NCI-H2227 (cell line): ENCODE results near the gene MROH2B.
A peak's percentile ranks its signal among the peaks of the same experiment; 100 is the strongest.

Experiments
- DNase-seq: peaks from one replicate; lab custom pipeline; 2025; ENCODE audit not compliant: unreplicated experiment; lab: John Stamatoyannopoulos, UW

MROH2B gene

DNA sequence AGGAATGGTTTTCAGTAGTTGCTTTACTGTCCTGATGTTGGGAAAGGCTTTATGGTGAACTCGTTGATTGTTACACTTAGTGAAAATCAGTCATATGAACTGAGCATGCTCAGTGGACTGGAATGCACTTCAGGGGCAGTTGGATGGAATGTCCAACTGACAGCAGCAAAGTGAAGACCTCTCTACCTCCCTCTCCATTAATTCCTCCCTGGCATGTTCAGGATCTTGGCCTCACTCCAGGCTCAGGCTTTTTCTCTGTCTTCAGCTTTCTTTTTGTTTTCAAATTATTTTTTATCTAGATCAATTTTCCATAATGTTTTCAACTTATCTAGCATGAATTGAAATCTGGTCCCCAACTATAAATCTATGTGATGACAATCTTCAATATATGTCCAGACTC lies at the start of gene MROH2B:
Gene MROH2B, minus strand, starts transcription at position 101 of the 400 bp plus-strand sequence. CDS start 490 bp downstream, outside the sequence.
- no peak for DNase-seq

DNA sequence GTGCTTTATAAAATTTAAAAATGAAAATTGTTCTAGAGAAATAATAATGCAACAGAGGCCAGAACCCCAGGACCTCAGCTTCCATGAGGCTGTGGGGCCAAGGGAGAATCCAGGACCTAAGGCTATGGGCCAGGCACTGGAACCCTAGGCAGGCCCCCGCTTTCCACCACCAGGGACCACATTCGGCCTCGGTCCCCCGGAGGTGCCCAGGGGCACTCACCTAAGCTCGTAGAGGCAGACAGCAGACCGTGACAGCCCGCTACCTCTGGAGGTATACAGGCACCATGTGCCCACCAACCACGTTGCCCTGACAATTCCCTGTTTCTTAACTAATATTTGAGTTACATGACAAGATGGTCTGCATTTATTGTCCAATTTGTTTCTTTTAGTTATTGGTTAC lies 49.5 kb upstream of the MROH2B start:
- no peak for DNase-seq

DNA sequence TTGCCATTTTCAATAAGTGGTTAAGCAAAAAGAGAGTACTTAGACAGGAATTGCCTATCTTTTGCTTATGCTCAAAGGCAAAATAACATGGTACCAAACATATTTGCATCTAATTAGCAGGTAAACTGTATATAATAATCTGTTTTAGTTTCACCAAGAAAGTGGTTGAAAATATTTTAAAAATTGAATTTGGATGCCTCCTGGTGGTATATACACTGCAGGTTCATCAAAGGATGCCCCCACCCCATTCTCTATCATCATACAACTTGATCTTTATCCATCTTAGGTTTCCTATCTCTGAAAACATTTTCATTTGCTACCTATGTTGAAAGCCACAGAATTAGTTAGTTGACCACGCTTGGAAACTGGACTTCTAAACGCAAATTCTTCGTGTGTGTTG lies 47.0 kb upstream of the MROH2B start:
- DNase-seq: no peak

DNA sequence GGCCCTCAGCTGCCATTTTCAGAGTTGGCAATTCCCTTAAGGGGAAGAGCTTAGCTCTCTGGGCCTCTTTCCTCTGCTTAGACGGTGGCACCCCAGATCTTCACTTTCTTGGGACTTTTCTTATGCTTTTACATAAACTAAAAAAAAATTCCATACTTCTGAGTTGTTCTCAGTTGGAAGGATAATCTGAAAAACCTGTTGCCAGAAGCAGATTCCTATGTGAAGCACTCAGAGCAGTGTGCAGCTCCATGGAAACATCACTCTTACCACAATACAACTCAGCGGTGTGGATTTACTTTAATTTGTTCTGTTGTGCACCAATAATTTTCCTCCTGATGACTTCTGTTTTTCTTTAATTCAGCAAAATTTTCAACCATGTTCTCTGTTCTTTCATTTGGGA lies 44.1 kb upstream of the MROH2B start:
- no peak for DNase-seq

DNA sequence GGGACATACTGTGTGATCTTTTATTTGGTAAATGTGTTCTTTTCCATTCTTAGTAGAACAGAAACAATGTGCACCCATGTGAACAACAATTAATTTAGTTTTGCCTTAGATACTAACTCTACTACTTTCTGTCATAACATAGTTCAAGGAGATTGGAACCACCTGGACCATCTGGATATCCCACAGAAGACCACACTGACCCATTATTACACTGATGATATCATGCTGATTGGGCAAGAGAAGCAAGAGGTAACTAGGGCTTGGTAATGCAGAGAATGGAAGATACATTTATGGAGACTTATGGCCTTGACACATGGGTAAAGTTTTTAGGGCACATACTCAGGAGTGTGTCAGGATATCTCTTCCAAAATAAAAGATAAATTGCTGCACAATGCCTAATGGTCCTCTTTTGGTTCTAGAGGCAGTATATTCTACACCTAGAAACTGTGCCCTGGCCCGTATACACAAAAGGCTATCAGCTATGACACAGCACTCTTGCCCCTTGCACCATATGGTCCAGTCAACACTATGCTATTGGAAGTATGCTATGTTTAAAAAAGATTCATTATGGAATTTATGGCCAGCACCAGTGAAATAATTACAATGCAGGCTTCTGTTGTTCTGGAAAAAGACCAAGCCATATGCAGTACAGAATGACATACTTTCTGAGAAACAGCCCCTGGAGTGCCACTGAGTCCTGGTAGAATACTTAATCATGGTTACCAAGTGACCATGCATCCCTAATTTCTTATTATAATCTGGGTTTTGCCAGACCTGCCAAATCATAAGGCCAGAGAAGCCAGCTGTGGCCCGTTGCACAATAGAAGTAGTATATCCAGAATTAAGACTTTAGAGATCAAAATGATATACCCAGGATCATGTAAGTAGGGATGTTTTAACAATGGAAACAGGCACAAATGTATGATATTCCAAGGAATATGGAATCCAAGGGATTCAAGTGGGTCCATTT lies 41.6 kb upstream of the MROH2B start:
- no peak for DNase-seq

DNA sequence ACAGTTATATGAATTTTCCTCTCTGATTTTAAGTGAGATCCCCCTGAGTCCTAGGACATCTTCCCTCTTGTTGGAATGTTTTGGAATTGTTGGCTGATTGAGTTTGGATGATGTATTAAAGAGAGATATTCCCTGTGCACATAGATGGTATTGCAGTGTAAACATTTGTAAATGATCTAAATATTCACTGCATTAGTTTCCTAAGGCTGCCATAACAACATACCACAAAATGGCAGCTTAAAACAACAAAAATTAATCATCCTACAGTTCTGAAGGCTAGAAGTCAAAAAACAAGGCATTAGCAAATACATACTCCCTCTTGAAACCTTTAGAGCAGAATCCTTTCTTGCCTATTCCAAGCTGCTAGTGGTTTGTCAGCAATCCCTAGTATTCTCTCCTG lies 38.0 kb upstream of the MROH2B start:
- no peak for DNase-seq

DNA sequence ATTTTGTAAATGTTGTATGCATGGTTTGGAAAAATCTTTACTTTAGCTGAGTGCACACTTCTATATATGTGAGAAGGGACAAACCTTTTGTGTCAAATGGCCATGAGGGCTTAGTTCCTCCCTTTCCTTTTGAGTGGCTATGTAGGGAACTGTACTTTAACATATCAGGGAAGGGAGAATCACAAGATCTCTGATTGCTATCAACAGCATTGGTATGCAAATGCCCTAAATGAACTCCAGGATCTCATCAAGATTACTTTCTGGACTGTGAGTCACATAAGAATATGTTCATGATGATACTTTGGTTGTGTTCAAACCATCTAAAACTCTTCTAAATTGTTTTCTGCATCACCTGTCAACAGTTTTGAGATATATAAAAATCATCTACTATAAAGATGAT lies 31.2 kb upstream of the MROH2B start:
- no peak for DNase-seq

DNA sequence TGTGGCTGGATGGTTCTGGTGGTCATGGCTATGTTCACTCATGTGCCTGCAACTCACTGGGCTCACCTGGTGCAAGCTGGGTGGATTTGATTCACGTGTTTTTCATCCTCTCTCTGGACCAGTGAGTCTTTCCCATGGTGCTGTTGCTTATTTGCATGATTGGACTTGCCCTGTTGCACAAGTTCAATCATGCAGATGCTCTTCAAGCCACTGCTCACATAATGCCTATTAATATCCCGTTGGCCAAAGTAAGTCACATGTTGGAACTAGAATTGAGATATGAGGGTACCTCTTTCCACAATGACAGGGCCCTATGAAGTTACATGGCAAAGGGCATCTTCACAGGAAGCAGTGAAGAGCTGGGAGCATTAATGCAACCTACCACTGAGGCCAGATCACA lies 26.5 kb upstream of the MROH2B start:
- DNase-seq: no peak

DNA sequence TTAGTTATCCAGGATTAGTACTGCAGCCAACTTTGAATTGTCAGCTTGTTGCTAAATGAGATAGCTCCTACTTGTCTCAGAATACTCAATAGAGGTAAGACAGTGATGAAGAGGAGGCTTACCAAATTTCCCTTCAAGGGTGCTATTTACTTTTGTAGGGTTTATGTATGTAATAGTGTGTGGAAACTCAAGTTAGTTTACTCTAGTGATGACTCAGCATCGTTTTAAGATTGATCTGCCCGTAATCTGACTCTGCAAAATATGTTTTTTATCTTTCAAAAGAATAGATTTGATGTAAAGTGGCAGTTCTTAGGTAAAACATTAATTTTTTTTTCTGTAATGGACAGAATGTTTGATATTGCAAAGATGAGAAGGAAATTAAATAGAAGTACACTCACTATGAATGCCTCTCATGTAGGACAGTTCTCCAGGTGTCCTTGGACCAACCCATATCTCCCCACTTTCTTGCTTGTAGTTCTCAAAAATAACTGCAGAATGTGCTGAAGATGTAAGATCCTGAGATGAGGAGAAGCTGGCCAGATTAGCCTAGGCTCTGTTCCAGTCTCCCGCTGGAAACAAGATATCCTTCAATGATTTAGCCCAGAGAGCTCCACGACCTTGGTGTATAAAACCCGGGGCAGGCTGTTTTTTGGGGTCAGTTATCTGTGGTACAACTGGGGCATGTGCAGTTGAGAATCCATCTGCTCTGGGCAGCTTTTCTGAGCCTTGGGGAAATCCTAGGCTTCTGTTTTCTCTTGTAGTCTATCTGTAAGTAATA lies 24.4 kb upstream of the MROH2B start:
- DNase-seq: no peak

DNA sequence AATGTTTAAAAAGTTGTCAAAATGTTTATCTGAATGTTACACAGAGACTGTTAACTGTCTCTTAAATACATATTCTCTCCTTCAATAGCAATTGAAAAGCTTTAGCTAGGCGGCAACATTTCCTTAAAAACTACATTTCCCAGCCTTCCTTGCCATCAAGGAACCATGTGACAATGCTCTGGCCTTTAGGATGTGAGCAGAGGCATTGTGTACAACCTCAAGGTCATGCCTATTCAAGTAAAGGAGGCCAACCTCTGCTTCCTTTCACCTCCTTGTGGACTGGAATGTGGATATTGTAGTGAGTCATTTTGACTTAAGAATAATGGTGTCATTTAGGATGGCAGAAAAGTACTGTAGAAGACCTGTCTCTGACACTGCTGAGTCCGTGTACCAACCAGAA lies 23.7 kb upstream of the MROH2B start:
- DNase-seq: no peak

DNA sequence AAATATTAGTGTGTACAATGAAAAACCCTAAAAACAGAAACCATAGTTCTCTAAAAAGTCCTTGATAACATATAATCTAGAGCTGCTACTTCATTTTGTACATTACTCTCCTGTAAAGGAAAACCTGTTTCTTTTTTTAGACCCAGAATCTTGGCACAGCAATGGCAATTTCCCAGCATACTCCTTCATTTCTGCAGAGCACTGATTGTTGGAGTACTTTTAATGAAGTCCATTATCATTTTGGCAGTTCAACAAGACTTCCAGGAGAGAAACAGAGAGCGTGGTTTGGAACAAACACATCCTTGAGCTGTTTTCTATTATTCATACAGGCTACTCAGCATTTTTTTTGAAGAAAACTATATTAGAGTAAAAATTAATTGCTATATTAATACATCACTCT lies 22.7 kb upstream of the MROH2B start:
- DNase-seq: no peak

DNA sequence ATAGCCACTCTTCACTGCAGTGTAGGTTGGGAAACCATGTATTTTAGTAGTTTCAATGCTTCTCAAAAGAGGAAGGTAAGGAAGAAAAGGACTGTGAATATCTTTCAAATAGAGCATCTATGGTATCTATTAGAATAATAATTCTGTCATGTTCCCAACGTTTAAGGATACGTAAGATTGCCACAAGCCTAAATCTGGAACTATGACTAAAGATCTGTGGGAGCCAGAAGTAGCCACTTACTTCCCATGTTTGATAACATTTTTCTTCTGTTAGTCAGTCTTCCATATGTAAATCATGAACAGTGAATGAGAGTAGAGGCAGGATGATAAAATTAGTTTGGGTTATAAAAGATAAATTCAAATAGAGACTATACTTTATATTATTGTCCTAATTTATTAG lies 16.3 kb upstream of the MROH2B start:
- DNase-seq: no peak

DNA sequence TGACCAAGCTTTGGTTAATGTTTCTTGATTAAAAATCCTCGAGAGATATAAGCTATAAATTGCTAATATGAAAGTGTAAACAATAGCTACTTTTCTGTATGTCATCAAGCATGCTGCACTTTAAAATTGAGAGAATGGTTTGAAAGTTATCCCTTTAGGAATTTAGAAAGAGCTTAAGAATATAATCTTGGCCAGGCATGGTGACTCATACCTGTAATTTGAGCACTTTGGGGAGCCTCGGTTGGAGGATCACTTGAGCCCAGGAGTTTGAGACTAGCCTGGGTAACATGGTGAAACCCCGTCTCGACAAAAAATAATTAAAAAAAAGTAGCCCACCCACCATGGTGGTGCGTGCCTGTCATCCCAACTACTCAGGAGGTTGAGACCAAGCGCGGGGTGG lies 12.2 kb upstream of the MROH2B start:
- no peak for DNase-seq

DNA sequence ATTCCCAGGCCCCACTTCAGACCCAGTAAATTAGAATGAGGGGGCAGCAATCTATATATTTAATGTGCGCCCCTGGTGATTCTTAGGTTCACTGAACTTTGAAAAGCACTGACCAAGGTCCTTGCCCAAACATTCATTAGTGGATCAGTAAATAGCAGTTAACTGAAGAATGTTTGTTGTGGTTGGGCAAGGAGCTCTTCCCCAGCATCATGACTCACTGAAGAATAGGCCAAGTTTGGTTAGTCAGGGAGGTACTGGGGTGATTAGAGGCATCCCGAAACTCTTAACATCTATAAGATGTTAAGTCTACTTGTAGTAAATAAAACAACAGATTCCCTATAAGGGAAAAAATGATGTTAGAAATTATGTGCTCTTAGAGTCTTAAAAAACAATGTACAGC lies 833 bp upstream of the MROH2B start:
- no peak for DNase-seq

DNA sequence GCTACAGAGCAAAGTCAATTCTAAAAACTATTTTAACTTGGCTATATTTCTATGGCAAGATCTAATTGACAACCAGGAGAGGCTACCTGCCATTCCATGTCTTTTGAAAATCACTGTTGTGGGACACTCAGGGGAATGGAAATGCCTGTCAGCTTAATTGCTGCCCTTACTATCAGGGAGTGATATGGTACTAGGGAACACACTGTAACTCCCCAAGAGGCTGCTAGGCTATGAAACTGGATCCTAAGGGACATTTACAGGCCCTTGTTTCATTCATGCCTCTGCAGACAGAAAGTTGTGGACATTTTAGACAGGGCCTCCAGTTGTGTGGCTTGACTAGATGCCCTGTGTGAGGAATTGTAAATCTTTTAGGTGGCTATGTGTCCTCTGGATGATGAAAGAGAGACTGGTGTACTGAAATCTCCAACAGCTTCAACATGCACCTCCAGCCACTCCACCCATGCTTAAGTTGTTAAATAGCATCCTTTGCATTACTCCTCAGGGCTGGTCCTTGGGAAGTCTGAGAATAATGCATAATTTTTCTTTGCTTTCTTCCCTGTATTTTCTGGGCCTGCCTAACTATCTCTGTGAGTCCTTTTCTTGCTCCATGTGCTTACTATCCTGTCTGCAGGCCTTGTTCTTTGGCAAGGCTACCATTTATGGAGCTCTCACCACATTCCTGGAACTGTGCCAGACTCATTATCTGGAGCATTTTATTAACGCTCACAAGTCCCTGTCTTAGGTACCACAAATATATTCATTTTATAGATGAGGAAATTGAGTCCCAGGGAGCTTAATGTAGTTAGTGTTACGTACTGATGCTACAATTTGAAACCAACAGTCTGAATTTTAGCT lies 3.2 kb downstream of the MROH2B start:
- peak; percentile 10 for DNase-seq

DNA sequence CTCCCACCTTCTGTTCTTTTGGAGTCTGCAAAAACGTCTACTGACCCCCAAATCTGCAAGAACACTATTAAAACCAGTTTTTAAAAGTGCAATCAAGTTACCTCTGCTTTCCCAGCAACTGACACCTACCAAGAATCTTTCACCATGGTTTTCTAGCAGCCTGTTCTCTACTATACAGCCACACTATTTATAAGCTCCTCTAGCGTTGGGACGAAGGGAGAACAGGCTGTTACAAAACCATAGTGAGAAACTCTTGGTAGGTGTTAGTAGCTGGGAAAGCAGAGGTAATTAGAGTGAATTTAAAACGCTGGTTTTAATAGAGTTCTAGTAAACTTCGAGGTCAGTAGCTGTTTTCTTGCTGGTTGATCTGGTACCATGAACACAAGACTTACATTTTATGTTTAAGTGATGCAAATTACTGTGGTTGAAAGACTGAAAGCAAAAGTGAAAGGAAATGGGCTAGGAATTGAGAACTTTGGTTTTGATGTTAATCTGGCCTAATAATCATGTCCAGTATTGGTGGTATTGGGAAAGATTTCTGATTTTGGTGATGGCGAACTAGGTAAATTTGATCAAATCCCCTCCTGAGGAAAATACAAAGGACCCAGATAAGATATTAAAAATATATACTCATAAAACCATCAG lies 5.3 kb downstream of the MROH2B start:
- no peak for DNase-seq

DNA sequence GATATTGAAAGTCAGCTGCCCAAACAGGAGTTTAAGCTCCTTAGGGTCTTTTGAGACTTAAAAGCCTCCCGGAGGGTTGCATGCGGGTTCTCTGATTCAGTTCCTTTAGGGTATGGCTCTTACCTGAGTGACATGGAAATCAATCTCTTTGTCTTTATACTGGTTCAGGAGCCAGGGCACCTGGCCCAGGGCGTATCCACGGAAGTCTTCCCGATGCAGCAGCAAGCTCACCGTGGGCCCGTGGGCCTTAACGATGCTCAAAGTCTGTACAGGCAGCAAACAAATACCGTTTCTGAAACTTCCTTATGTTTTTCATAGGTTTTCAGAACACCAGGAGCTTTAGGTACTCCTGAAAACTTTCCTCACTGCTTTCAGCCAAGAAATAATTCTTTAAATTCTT lies 13.2 kb downstream of the MROH2B start:
- no peak for DNase-seq

DNA sequence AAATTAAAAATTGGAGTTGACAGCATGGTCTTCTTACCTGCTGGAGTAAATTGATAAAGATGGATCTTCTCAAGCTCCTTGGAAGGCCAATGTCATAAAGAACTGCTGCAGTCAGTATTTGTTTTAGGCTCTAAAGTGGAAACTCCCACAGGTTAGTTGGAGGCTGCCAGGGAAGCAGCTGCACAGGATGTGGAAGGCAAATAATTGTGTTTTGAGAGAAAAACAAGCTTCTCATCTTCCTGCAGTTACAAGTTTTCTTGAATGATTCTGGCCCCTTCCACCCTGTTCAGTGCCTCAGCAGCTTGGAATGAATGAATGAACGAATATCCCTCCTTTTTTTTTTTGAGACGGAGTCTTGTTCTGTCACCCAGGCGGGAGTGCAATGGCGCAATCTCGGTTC lies 13.9 kb downstream of the MROH2B start:
- DNase-seq: no peak

DNA sequence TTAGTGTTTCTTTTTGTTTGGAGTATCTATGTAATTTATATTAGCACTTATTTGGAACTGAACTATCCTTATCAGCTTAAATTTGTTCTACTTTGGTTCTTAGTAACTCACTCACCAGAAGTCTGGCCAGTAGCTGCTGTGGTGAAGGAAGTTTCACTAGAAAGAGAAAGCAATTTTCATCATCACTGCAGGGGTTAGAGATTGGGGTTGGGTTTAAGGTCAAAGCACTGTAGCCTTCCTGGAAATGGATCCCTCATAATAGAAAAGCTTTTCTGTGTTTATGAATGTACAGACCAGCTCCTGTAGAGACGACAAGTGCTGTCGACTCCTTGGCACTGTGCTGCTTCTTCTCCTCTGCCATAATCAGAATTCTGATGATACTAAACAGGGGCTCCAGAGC lies 22.2 kb downstream of the MROH2B start:
- no peak for DNase-seq

DNA sequence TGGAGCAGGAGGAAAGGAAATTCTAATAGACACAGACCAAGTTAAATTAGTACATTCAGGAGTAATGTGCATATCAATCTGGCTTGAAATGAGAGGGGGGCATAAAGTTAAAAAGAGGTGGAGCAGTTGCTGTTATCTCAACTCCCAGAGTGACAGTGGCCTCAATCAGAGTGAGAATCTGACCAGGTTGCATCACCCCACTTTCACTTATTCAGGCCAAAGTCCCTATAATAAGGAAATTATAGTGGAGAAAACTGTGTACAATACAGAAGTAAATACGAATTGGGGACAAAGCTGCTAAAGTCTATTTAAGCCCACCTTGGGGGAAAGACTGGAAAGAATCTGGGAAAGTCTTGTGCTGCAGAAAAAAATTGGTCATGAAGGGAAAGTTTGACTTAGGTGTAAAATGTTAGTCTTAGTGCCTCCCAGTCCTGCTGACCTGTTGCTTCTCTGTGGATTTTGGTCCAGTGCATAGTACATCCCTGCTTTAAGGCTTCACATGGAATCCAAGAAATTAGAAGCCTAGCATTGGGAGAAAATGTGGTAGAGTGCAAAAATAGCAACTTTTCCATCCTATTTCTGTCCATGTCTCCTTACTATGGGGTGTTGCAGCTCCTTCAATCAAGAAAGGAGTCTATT lies 27.9 kb downstream of the MROH2B start:
- no peak for DNase-seq
